Activated CD4-positive, alpha-beta T cell treated with anti-CD3 and anti-CD28 coated beads for 36 hours (primary cell): ENCODE measurements around the gene KRAS. TPM values are rescaled to one million over a fixed set of nuclear protein-coding genes. Genes with fewer than 3 reads are reported as not detected.
A peak's percentile ranks its signal among the peaks of the same experiment; 100 is the strongest.

Experiments used
- ATAC-seq: fragments of 200-7000 bp; cut with Tn5 transposase; one replicate; pipeline ENCODE4 v1.10.0; 2021; ENCODE audit warnings: mild to moderate bottlenecking, moderate library complexity
- CTCF ChIA-PET: fragments of 350-600 bp; sonication (Branson Sonifier 250); formaldehyde crosslinking; loops from one replicate; lab custom pipeline; 2021; ENCODE audit warnings: antibody characterized with exemption; lab: Charles Lee
- POLR2A ChIA-PET: fragments of 350-600 bp; sonication (Branson Sonifier 250); formaldehyde crosslinking; loops from one replicate; lab custom pipeline; 2021; ENCODE audit warnings: antibody characterized with exemption, inconsistent platforms; lab: Charles Lee
- DNase-seq: peaks from one replicate; pipeline ENCODE4 v3.0.0-alpha.2; 2020
- H3K27ac Mint-ChIP-seq: one replicate; pipeline ENCODE4 v1.8.0; 2021; ENCODE audit warnings: mixed read lengths
- H3K27me3 Mint-ChIP-seq: one replicate; pipeline ENCODE4 v1.8.0; 2021; ENCODE audit warnings: mixed read lengths
- H3K36me3 Mint-ChIP-seq: one replicate; pipeline ENCODE4 v1.8.0; 2021; ENCODE audit warnings: low read depth, mixed read lengths
- H3K4me1 Mint-ChIP-seq: one replicate; pipeline ENCODE4 v1.8.0; 2021; ENCODE audit warnings: mixed read lengths
- H3K4me3 Mint-ChIP-seq: one replicate; pipeline ENCODE4 v1.8.0; 2021; ENCODE audit warnings: mild to moderate bottlenecking, moderate library complexity, mixed read lengths
- H3K9me3 Mint-ChIP-seq: one replicate; pipeline ENCODE4 v1.8.0; 2021; ENCODE audit warnings: low read depth, mixed read lengths
- intact Hi-C, 2 experiments: fragments of 100-400 bp; cut with DNase I in 1 of 2; cut with micrococcal nuclease in 1 of 2; formaldehyde crosslinking; loops; one replicate each; pipeline versions ENCODE4 v1.14.2 to v1.15.1; 2022 to 2024; cut with DNase I, micrococcal nuclease
- total RNA-seq, 2 experiments: library from RNA; stranded (reverse); gene quantifications; one replicate each; pipeline ENCODE4 v1.2.3, GENCODE V29; 2021

KRAS gene
- total RNA-seq, 2 experiments from 2014 or later: 11.3 to 15.4 TPM

DNA sequence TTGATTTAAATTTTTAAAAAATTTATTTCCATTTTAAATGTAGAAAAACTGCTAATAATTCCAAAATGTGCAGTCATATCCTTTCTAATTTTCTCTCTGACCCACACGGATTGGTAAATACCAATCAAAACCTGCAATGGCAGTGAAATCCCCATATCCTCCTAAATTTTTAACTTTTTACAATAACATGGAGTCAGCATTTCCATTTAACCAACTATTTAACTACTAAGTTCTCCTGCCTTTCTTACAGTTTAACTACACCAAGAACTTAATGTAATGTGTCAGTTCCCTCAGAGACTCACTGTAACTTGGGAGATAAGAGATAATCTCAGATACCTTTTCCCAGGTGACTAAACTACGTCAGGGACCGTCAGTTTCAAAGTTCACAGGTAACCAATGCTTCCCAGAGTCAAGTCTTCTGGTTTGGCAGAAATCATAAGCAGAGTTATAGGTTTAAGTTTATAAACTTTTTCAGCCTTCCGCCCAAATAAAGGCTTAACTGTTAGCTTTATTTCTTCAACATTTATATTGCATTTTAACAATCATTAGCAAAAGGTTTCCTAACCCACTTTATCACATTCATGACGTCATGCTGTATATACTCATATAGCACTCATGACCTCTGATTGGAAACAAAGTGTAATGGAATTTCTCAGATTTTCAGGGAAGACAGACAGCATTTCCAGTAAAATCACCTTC lies 7.6 kb downstream of the KRAS start:
- H3K4me1 Mint-ChIP-seq: peaks cover 32% of the 10 kb centered on the region
- ChIA-PET POLR2A (no interaction called here), CTCF (interaction anchor here (1.0 to 2.7 kb wide), 2 partner anchors 13 to 21 kb away, joined by 3 to 16 read pairs; no protein-coding TSS in a partner anchor)
- H3K4me3 Mint-ChIP-seq: no peak overlapping the region
- H3K27ac Mint-ChIP-seq: no peak overlapping the region
- DNase-seq (no peak), ATAC-seq (no peak)
- H3K9me3 Mint-ChIP-seq: no peaks in the 10 kb centered on the region
- H3K27me3 Mint-ChIP-seq: no peaks in the 10 kb centered on the region
- peaks cover 29% of the 10 kb centered on the region for H3K36me3 Mint-ChIP-seq
- intact Hi-C loops: loop anchor here in 1 of 2 experiments (5.0 kb wide), 1 partner anchor 191 kb away; a partner anchor contains a TSS

DNA sequence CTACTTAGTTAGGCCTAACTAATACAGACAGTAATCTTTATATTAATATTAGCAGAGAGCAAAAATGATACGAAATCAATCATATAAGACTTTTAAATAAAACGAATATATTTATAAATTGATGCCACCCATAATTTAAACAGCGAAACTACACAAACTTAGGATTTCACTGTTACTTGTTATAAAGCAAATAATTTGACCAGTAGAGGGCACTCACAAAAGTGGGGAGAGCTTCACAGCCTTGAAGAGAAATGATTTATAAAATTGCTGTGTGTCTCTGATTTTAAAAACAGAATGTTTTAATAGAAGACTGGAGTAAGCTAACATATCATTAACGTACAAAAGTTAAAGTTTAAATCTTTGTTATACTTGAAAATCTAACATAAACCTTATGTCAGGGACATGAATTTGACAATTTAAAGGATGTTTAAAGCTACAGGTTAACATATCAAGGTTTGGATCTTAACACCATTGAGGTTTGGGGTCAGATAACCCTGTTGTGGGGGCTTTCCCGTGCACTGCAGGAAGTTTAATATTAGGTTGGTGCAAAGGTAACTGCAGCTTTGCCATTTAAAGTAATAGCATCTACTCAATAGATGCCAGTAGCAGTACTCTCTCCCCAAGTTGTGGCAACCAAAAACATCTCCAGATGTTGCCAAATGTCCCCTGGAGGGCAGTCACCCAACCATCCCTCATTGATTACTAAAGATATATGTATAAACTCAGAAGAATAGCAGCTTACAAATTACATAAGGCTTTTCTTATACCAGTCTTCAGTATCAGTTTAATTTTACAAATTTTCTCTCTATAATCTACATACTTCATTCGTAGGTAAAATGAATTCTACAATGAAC lies 9.3 kb downstream of the KRAS start:
- H3K4me1 Mint-ChIP-seq: peaks cover 31% of the 10 kb centered on the region
- DNase-seq (no peak), ATAC-seq (peak; percentile 49)
- H3K4me3 Mint-ChIP-seq: no peak overlapping the region
- H3K27ac Mint-ChIP-seq: peak overlapping the region; percentile 3
- no peaks in the 10 kb centered on the region for H3K9me3 Mint-ChIP-seq
- ChIA-PET CTCF (interaction anchor here (0.5 to 2.7 kb wide), 36 partner anchors 8 to 775 kb away, joined by 3 to 16 read pairs (median 4); partner anchors contain the start of gene KRAS), POLR2A (interaction anchor here (0.7 kb wide), 1 partner anchor 9 kb away, joined by 4 read pairs; the partner anchor contains the start of gene KRAS)
- no peaks in the 10 kb centered on the region for H3K27me3 Mint-ChIP-seq
- H3K36me3 Mint-ChIP-seq: peaks cover 30% of the 10 kb centered on the region
- intact Hi-C loops: loop anchor here (1.0 to 5.0 kb wide), 4 partner anchors 9 to 787 kb away; partner anchors contain the start of gene KRAS (in 1 of the 2)

- Mint-ChIP-seq H3K9me3 (no peaks in the 10 kb centered on the region), H3K36me3 (peaks cover 27% of the 10 kb centered on the region), H3K4me1 (peaks cover 15% of the 10 kb centered on the region), H3K4me3 (no peak overlapping the region), H3K27me3 (no peaks in the 10 kb centered on the region), H3K27ac (no peak overlapping the region)
- ChIA-PET POLR2A (no interaction called here), CTCF (interaction anchor here (0.8 to 1.4 kb wide), 2 partner anchors 10 to 175 kb away, joined by 3 read pairs; no protein-coding TSS in a partner anchor)
- ATAC-seq (no peak), DNase-seq (no peak)
- intact Hi-C loops: no loop called here
These were observed 14.1 kb downstream of the KRAS start for GRCh38 chr12:25236626-25237025.

DNA sequence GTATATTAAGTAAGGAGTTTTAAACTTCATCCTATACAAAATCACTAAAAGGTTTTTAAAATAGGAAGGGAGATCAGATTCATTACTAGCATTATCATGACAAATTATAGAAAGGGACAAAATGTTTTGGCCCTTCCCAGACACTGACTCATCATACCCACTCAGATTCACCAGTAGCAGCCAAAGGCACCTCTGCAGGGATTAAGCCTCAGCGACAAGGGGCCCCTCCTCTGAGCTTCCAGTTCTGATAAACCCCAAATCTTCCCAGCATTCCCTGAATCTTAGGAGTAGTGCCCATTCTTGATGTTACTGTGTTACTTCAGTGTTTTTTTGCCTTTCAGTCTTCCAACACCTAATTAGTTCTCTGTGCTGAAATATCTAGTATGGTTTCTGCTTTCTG lies 14.5 kb downstream of the KRAS start:
- H3K27me3 Mint-ChIP-seq: no peaks in the 10 kb centered on the region
- H3K27ac Mint-ChIP-seq: no peak overlapping the region
- no peak overlapping the region for H3K4me3 Mint-ChIP-seq
- H3K9me3 Mint-ChIP-seq: no peaks in the 10 kb centered on the region
- ChIA-PET POLR2A (no interaction called here), CTCF (interaction anchor here (0.8 to 1.4 kb wide), 2 partner anchors 11 to 174 kb away, joined by 3 read pairs; no protein-coding TSS in a partner anchor)
- no peak for DNase-seq
- H3K36me3 Mint-ChIP-seq: peaks cover 27% of the 10 kb centered on the region
- H3K4me1 Mint-ChIP-seq: peaks cover 12% of the 10 kb centered on the region
- intact Hi-C loops: no loop called here
- no peak for ATAC-seq

DNA sequence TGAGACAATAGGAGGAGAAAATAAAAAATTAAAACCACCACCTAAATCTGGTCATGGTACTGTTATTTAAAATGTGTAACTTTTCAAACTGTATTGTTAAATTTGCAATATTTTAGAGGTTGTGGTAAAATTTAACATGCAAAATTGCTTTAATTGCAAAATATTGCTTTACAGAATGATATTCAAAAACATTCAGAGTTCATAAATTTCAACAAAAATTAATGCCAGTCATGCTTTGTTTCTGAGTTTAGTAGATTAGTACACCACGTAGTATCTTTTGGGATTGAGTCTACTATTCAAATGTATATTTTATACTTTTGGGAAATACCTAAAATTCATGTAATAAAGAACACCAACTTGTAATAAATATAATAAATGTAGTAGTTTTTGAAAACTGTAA lies 37.4 kb downstream of the KRAS start:
- ChIA-PET CTCF (interaction anchor here (2.2 to 3.6 kb wide), 2 partner anchors 28 to 174 kb away, joined by 6 to 19 read pairs; no protein-coding TSS in a partner anchor), POLR2A (no interaction called here)
- intact Hi-C loops: no loop called here
- no peak overlapping the region for H3K27ac Mint-ChIP-seq
- peaks cover 20% of the 10 kb centered on the region for H3K36me3 Mint-ChIP-seq
- H3K9me3 Mint-ChIP-seq: no peaks in the 10 kb centered on the region
- no peak for DNase-seq
- no peaks in the 10 kb centered on the region for H3K4me1 Mint-ChIP-seq
- H3K27me3 Mint-ChIP-seq: no peaks in the 10 kb centered on the region
- no peak overlapping the region for H3K4me3 Mint-ChIP-seq
- ATAC-seq: no peak

GRCh38 chr12:25208554-25208953 lies 42.2 kb downstream of the KRAS start:
- Mint-ChIP-seq H3K4me3 (no peak overlapping the region), H3K27ac (peak overlapping the region; percentile 42), H3K4me1 (peaks cover 5% of the 10 kb centered on the region), H3K27me3 (no peaks in the 10 kb centered on the region), H3K9me3 (no peaks in the 10 kb centered on the region), H3K36me3 (peaks cover 17% of the 10 kb centered on the region)
- no peak for DNase-seq
- intact Hi-C loops: no loop called here
- POLR2A ChIA-PET: no interaction called here
- no peak for ATAC-seq
- CTCF ChIA-PET: no interaction called here

- H3K4me3 Mint-ChIP-seq: no peak overlapping the region
- H3K27ac Mint-ChIP-seq: no peak overlapping the region
- no peaks in the 10 kb centered on the region for H3K9me3 Mint-ChIP-seq
- POLR2A ChIA-PET: no interaction called here
- no peak for ATAC-seq
- peaks cover 5% of the 10 kb centered on the region for H3K4me1 Mint-ChIP-seq
- H3K27me3 Mint-ChIP-seq: no peaks in the 10 kb centered on the region
- peaks cover 19% of the 10 kb centered on the region for H3K36me3 Mint-ChIP-seq
- CTCF ChIA-PET: interaction anchor here (0.9 kb wide), 1 partner anchor 180 kb away, joined by 3 read pairs; no protein-coding TSS in a partner anchor
- intact Hi-C loops: no loop called here
- no peak for DNase-seq
These were observed 42.9 kb downstream of the KRAS start for GRCh38 chr12:25207846-25208245.

GRCh38 chr12:25207411-25207810 lies 43.3 kb downstream of the KRAS start:
- Mint-ChIP-seq H3K4me3 (no peak overlapping the region), H3K27ac (no peak overlapping the region), H3K36me3 (peaks cover 19% of the 10 kb centered on the region), H3K9me3 (no peaks in the 10 kb centered on the region), H3K27me3 (no peaks in the 10 kb centered on the region), H3K4me1 (peaks cover 5% of the 10 kb centered on the region)
- intact Hi-C loops: no loop called here
- ChIA-PET POLR2A (no interaction called here), CTCF (interaction anchor here (0.7 to 1.7 kb wide), 3 partner anchors 9 to 181 kb away, joined by 3 read pairs; no protein-coding TSS in a partner anchor)
- ATAC-seq: no peak
- no peak for DNase-seq

DNA sequence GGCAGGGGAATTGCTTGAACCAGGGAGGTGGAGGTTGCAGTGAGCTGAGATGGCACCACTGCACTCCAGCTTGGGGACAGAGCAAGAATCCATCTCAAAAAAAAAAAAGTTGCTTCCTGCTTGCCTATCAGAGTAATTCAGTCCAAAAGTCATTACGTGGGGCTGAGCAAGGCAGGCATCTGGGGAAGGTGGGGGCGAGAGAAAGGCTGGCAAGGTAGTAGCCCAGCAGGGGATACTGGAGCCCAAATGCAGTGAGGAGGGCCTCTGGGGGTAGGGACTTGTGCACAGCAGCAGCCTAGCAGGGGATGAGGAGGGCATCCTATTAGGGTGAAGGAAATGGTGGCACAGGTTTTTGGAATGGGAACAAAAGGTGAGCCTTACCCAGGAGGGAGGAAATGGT lies 48.6 kb downstream of the KRAS start:
- CTCF ChIA-PET: no interaction called here
- DNase-seq (no peak), ATAC-seq (no peak)
- Mint-ChIP-seq H3K9me3 (no peaks in the 10 kb centered on the region), H3K4me3 (no peak overlapping the region), H3K27me3 (no peaks in the 10 kb centered on the region), H3K4me1 (peaks cover 9% of the 10 kb centered on the region), H3K27ac (no peak overlapping the region), H3K36me3 (peaks cover 11% of the 10 kb centered on the region)
- POLR2A ChIA-PET: no interaction called here
- intact Hi-C loops: no loop called here

GRCh38 chr12:25200703-25201102 lies 50.0 kb downstream of the KRAS start:
- no peak for DNase-seq
- intact Hi-C loops: no loop called here
- POLR2A ChIA-PET: no interaction called here
- Mint-ChIP-seq H3K9me3 (no peaks in the 10 kb centered on the region), H3K4me1 (peaks cover 16% of the 10 kb centered on the region), H3K27ac (no peak overlapping the region), H3K4me3 (no peak overlapping the region), H3K27me3 (no peaks in the 10 kb centered on the region), H3K36me3 (peaks cover 11% of the 10 kb centered on the region)
- CTCF ChIA-PET: no interaction called here
- ATAC-seq: no peak

GRCh38 chr12:25197608-25198007 lies 53.1 kb downstream of the KRAS start:
- peaks cover 14% of the 10 kb centered on the region for H3K36me3 Mint-ChIP-seq
- intact Hi-C loops: loop anchor here in 1 of 2 experiments (5.0 kb wide), 1 partner anchor 145 kb away; a partner anchor contains a TSS
- ChIA-PET CTCF (interaction anchor here (0.6 to 1.7 kb wide), 2 partner anchors 46 to 49 kb away, joined by 4 read pairs; no protein-coding TSS in a partner anchor), POLR2A (interaction anchor here (0.7 kb wide), 1 partner anchor 278 kb away, joined by 4 read pairs; no protein-coding TSS in a partner anchor)
- DNase-seq (no peak), ATAC-seq (no peak)
- no peaks in the 10 kb centered on the region for H3K9me3 Mint-ChIP-seq
- H3K4me1 Mint-ChIP-seq: peaks cover 29% of the 10 kb centered on the region
- H3K27ac Mint-ChIP-seq: no peak overlapping the region
- H3K27me3 Mint-ChIP-seq: no peaks in the 10 kb centered on the region
- H3K4me3 Mint-ChIP-seq: no peak overlapping the region
